ENCODE results near the gene NEGR1. TPM values are rescaled to one million over a fixed set of nuclear protein-coding genes. Genes with fewer than 3 reads are reported as not detected.

NEGR1 gene
- total RNA-seq, 1 experiment from 2014 or later: 19.2 TPM

GRCh38 chr1:71839876-71840275 lies 442.5 kb downstream of the NEGR1 start:
- no TSS peak for BruUV-seq (replicated peaks)

GRCh38 chr1:71836904-71837303 lies 445.4 kb downstream of the NEGR1 start:
- Mint-ChIP-seq H3K27me3 (ENCODE audit: unreplicated experiment) (no peaks in the 10 kb centered on the region), H3K4me1 (ENCODE audit: low read depth, unreplicated experiment) (no peaks in the 10 kb centered on the region), H3K27ac (ENCODE audit: unreplicated experiment) (no peak overlapping the region), H3K36me3 (ENCODE audit: insufficient read depth, unreplicated experiment) (no peaks in the 10 kb centered on the region), H3K4me3 (ENCODE audit: low read depth, unreplicated experiment) (no peak overlapping the region), H3K9me3 (ENCODE audit: low read depth, unreplicated experiment) (peaks cover under 1% of the 10 kb centered on the region)
- BruUV-seq (replicated peaks): no TSS peak
- intact Hi-C loops (cut with micrococcal nuclease; ENCODE audit: unreplicated experiment): no loop called here
- DNase-seq: no peak
- TF ChIP-seq CTCF (IDR thresholded peaks at IDR 0.05; ENCODE audit: unreplicated experiment): no peak
- CTCF ChIA-PET: no interaction called here

More at GRCh38 chr1:71839876-71840275, 442.5 kb downstream of the NEGR1 start:
- Mint-ChIP-seq H3K9me3 (ENCODE audit: low read depth, unreplicated experiment) (no peaks in the 10 kb centered on the region), H3K36me3 (ENCODE audit: insufficient read depth, unreplicated experiment) (no peaks in the 10 kb centered on the region), H3K27ac (ENCODE audit: unreplicated experiment) (no peak overlapping the region), H3K27me3 (ENCODE audit: unreplicated experiment) (no peaks in the 10 kb centered on the region), H3K4me1 (ENCODE audit: low read depth, unreplicated experiment) (no peaks in the 10 kb centered on the region), H3K4me3 (ENCODE audit: low read depth, unreplicated experiment) (no peak overlapping the region)
- intact Hi-C loops (cut with micrococcal nuclease; ENCODE audit: unreplicated experiment): no loop called here
- CTCF ChIA-PET: no interaction called here
- no peak for TF ChIP-seq CTCF (IDR thresholded peaks at IDR 0.05; ENCODE audit: unreplicated experiment)
- DNase-seq: no peak

- Mint-ChIP-seq H3K9me3 (ENCODE audit: low read depth, unreplicated experiment) (peaks cover 4% of the 10 kb centered on the region), H3K36me3 (ENCODE audit: insufficient read depth, unreplicated experiment) (no peaks in the 10 kb centered on the region), H3K4me1 (ENCODE audit: low read depth, unreplicated experiment) (no peaks in the 10 kb centered on the region), H3K4me3 (ENCODE audit: low read depth, unreplicated experiment) (no peak overlapping the region), H3K27ac (ENCODE audit: unreplicated experiment) (no peak overlapping the region), H3K27me3 (ENCODE audit: unreplicated experiment) (no peaks in the 10 kb centered on the region)
- intact Hi-C loops (cut with micrococcal nuclease; ENCODE audit: unreplicated experiment): no loop called here
- TF ChIP-seq CTCF (IDR thresholded peaks at IDR 0.05; ENCODE audit: unreplicated experiment): no peak
- BruUV-seq (replicated peaks): no TSS peak
- CTCF ChIA-PET: no interaction called here
- DNase-seq: no peak
Observed at GRCh38 chr1:71835442-71835813, 446.9 kb downstream of the NEGR1 start.

- no peaks in the 10 kb centered on the region for H3K27me3 Mint-ChIP-seq (ENCODE audit: unreplicated experiment)
- BruUV-seq (replicated peaks): no TSS peak
- H3K9me3 Mint-ChIP-seq (ENCODE audit: low read depth, unreplicated experiment): peaks cover 4% of the 10 kb centered on the region
- intact Hi-C loops (cut with micrococcal nuclease; ENCODE audit: unreplicated experiment): no loop called here
- no peak overlapping the region for H3K4me3 Mint-ChIP-seq (ENCODE audit: low read depth, unreplicated experiment)
- H3K27ac Mint-ChIP-seq (ENCODE audit: unreplicated experiment): no peak overlapping the region
- H3K36me3 Mint-ChIP-seq (ENCODE audit: insufficient read depth, unreplicated experiment): no peaks in the 10 kb centered on the region
- no peaks in the 10 kb centered on the region for H3K4me1 Mint-ChIP-seq (ENCODE audit: low read depth, unreplicated experiment)
- no peak for TF ChIP-seq CTCF (IDR thresholded peaks at IDR 0.05; ENCODE audit: unreplicated experiment)
- peak; percentile 1 for DNase-seq
- CTCF ChIA-PET: no interaction called here
Observed at GRCh38 chr1:71834601-71835441, 447.5 kb downstream of the NEGR1 start.

All from Calu3 (cell line).